NK-92 (cell line): ENCODE measurements around the gene PHACTR3.

ENCODE experiments used
- DNase-seq: peaks from one replicate; lab custom pipeline; 2025; ENCODE audit not compliant: unreplicated experiment; lab: John Stamatoyannopoulos, UW

The PHACTR3 gene

DNA sequence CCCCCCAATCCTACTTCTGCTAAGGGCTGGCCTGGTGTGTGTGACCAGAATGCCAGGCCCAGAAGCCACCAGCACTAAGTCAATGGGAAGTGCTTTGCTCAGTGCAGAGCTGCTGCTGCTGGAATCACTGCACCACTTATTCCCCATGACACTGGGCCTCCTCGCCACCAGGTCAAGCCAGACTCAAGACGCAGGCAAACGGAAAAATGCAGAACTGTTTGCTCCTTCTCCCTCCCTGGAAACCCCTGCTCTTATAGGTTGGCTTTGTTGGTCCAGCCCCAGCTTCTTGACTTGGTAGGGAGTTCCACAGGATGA, 121.9 kb downstream of the PHACTR3 start:
- DNase-seq, result no peak

- no peak for DNase-seq
Measured at GRCh38 chr20:59728722-59729430, 124.5 kb downstream of the PHACTR3 start.

- DNase-seq, result no peak
Measured at GRCh38 chr20:59729506-59729905, 125.2 kb downstream of the PHACTR3 start.

GRCh38 chr20:59730722-59731121, 126.4 kb downstream of the PHACTR3 start:
- no peak for DNase-seq

DNA sequence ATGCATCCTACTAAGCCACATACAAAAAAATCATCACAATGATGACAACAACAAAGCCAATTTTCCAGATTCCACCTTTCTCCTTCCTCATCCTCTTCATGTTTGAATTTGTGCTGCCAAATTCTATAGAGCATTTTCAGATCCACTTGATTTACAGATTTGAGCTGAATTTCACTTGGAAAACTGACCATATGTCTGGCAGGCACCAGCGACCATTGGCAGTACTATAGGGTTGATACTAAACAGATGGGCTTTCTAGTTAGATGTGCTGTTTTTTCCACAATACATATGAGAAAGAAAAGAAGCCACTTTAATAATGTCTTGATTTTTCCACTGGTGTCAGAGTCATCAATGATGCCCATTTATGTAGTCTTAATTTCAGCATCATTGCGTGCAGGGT, 127.0 kb downstream of the PHACTR3 start:
- no peak for DNase-seq

GRCh38 chr20:59733351-59733750, 129.0 kb downstream of the PHACTR3 start:
- no peak for DNase-seq

DNA sequence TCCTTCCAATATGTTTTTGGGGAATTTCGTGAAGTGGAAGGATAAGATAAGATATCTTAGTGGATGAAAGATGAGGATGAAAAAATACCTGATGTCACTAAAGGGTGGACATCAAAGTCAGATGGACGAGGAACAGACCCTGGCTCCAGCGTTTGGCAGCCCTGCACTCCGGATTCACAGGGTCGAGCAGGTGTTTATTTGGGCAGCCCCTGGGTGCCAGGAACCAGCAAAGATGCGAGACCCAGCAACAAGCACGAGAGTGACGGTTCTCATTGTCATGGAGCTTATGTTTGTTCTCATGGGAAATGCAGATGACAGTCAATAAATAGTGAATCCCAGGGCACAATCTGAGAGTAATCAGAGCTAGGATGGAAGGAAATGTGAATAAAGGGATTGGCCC, 131.1 kb downstream of the PHACTR3 start:
- no peak for DNase-seq

GRCh38 chr20:59735917-59736316, 131.6 kb downstream of the PHACTR3 start:
- no peak for DNase-seq

- DNase-seq, result no peak
Measured at GRCh38 chr20:59736366-59736765, 132.0 kb downstream of the PHACTR3 start.

DNA sequence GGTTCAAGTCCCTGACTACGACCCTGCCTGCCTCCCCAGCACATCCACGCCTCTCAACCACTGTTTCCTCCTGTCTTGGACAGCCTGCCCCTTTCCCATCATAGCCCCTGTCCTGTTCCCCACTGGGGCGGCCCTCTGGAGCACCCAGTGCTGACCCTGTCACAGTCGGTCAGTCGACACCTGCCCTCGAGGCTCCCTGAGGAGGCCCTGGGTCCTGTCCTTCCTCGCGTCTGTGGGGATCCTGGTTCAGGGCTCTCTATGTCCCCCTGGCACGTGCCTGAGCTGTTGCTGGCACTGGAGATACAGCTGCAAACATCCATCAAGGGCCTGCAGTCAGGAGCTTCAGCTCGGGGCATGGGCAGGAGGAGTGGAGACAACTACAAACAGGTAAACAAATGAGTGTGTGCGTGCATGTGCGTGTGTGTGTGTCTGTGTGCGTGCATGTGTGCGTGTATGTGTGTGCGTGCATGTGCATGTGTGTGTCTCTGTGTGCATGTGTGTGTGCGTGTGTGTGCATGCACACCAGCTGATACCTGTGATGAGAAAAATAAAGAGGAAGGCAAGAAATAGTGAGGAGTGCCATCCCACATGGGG, 132.8 kb downstream of the PHACTR3 start:
- no peak for DNase-seq

- no peak for DNase-seq
Measured at GRCh38 chr20:59737816-59738215, 133.5 kb downstream of the PHACTR3 start.

GRCh38 chr20:59738851-59739250, 134.5 kb downstream of the PHACTR3 start:
- DNase-seq, result no peak

DNA sequence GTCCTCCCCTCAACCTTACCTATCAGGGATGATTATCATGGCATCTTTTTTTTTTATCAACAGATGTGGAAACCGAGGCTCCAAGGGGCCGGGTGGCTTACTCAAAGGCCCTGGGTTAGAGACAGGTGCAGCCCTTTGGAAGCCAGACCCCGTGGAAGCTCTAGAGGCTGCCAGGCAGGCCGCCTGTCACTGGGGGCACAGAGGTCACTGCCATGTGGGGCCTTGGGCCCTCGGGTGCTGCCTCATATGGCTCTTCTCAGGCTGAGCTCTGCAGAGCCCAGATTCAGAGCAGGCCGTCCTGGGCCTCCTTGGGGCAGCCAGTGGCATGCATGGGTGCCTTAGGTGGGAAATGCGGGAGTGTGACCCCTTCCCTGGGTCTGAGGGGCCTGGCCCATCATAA, 136.3 kb downstream of the PHACTR3 start:
- no peak for DNase-seq

- DNase-seq, result no peak
Measured at GRCh38 chr20:59741073-59741472, 136.7 kb downstream of the PHACTR3 start.

- DNase-seq, result no peak
Measured at GRCh38 chr20:59742351-59743095, 138.2 kb downstream of the PHACTR3 start.

GRCh38 chr20:59743308-59743707, 139.0 kb downstream of the PHACTR3 start:
- no peak for DNase-seq

DNA sequence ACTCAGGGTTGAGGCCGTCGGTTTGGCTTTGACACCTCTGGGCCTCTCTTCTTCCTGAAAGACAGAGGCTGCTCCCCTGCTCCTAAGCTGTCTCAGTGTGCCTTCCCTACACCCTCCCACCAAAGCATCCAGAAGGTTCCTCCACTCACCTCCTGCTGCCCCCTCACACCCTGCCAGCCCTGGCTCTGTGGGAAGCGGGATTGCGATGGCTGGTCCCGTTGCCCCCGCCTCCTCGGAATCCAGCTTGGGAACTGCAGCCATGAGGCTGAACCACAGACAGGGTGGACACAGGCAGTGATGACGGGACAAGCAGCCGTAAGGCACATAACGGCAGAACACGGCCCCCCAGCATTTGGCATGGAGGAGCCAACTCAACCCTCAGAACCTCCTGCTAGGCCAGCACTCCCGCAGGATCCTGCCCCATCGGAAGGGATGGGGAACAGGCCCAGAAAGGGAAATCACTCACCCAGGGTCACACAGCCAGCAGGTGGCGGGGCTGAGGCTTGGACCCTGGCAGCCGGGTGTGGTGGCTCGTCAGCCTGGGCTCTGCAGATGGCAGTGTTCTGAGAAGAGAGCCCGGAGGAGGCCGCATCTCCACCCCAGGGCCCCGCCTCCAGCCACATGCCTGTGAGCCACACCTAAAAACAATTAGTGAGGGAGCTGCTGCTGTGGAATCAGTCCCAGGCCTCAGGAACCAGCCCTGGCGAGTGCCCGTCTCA, 139.6 kb downstream of the PHACTR3 start:
- no peak for DNase-seq

GRCh38 chr20:59744756-59745155, 140.4 kb downstream of the PHACTR3 start:
- no peak for DNase-seq

- DNase-seq, result no peak
Measured at GRCh38 chr20:59745201-59745600, 140.9 kb downstream of the PHACTR3 start.

GRCh38 chr20:59745716-59746115, 141.4 kb downstream of the PHACTR3 start:
- no peak for DNase-seq

- DNase-seq, result no peak
Measured at GRCh38 chr20:59746155-59746554, 141.8 kb downstream of the PHACTR3 start.
